A549 (cell line): ENCODE measurements around the gene PRTFDC1. TPM values are rescaled to one million over a fixed set of nuclear protein-coding genes. Genes with fewer than 3 reads are reported as not detected.

Experiments
- ATAC-seq, 2 experiments: fragments of 200-7000 bp in 1 of 2; fragments of >200 bp in 1 of 2; cut with Nextera tagmentation in 1 of 2; cut with Tn5 transposase in 1 of 2; 3 replicates each; pipeline versions ENCODE4 v1.8.0 to v1.9.1; 2018 to 2020; ENCODE audit warnings: mild to moderate bottlenecking in 1 of 2, moderate library complexity in 1 of 2
- CTCF ChIA-PET: fragments of 300-600 bp; sonication (Branson Sonifier 250); formaldehyde crosslinking; extraction: SDS; loops from one replicate; lab custom pipeline; 2021; ENCODE audit warnings: antibody characterized with exemption, inconsistent platforms; lab: Yijun Ruan, JAX
- POLR2A ChIA-PET: fragments of 350-600 bp; formaldehyde crosslinking; extraction: SDS; loops from one replicate; lab custom pipeline; 2021; ENCODE audit warnings: antibody characterized with exemption, inconsistent platforms; lab: Yijun Ruan, JAX
- DNase-seq, 2 experiments: peaks; one replicate each; pipeline versions ENCODE4 v3.0.0 to v3.0.0-alpha.2; 2011 to 2016; ENCODE audit warnings: low read depth in 1 of 2, low spot score in 1 of 2
- FAIRE-seq: peaks from 2 replicates; lab custom pipeline; 2011; peaks lifted over from hg19 to GRCh38; lab: Jason Lieb, UNC
- H3K27ac ChIP-seq, 2 experiments: fragments of >200 bp; sonication (Bioruptor Twin); formaldehyde crosslinking; 3 replicates each; pipeline ENCODE4 v1.5.1; 2016 to 2017
- H3K4me1 ChIP-seq: fragments of >200 bp; sonication (Bioruptor Twin); formaldehyde crosslinking; 3 replicates; pipeline ENCODE4 v1.6.1; 2016
- H3K4me2 ChIP-seq: fragments of >200 bp; sonication (Bioruptor Twin); formaldehyde crosslinking; 3 replicates; pipeline ENCODE4 v1.6.1; 2016
- H3K4me3 ChIP-seq: fragments of >200 bp; sonication (Bioruptor Twin); formaldehyde crosslinking; 3 replicates; pipeline ENCODE4 v1.5.1; 2016
- H3K9me3 ChIP-seq: fragments of >200 bp; sonication (Bioruptor Twin); formaldehyde crosslinking; 3 replicates; pipeline ENCODE4 v1.6.1; 2016
- BHLHE40 ChIP-seq: IDR thresholded peaks from 2 replicates; pipeline ENCODE4 v1.6.1; 2012; ENCODE audit warnings: low read depth, low read length, inconsistent platforms
- CBX2 ChIP-seq: fragments of 200-600 bp; sonication (generic); IDR thresholded peaks from 2 replicates; pipeline ENCODE4 v1.6.1; 2016; ENCODE audit warnings: low read depth, mild to moderate bottlenecking, borderline replicate concordance
- CBX8 ChIP-seq: fragments of 200-600 bp; sonication (generic); IDR thresholded peaks from 2 replicates; pipeline ENCODE4 v1.6.1; 2016
- CEBPB ChIP-seq, 2 experiments: fragments of >200 bp in 1 of 2; sonication (Bioruptor Twin) in 1 of 2; formaldehyde crosslinking in 1 of 2; IDR thresholded peaks; 2 replicates each; pipeline ENCODE4 v1.6.1; 2012 to 2016
- CHD2 ChIP-seq: fragments of 150-350 bp; IDR thresholded peaks from 2 replicates; pipeline ENCODE4 v1.6.1; 2014; ENCODE audit warnings: low read length; ENCODE audit not compliant: partially characterized antibody
- EHF ChIP-seq: fragments of 250-450 bp; sonication (Bioruptor Pico); IDR thresholded peaks from 2 replicates; pipeline ENCODE4 v1.5.0; 2020; ENCODE audit warnings: mild to moderate bottlenecking
- EP300 ChIP-seq, 2 experiments: fragments of >200 bp; sonication (Bioruptor Twin); formaldehyde crosslinking; IDR thresholded peaks; 2 replicates in 1 of 2; 3 replicates in 1 of 2; pipeline ENCODE4 v1.6.1; 2016 to 2017
- FOSL2 ChIP-seq, 2 experiments: fragments of 450-650 bp in 1 of 2; fragments of >200 bp in 1 of 2; sonication (Bioruptor Twin) in 1 of 2; formaldehyde crosslinking; IDR thresholded peaks; 2 replicates each; pipeline versions ENCODE4 v1.5.0 to v1.6.1; 2016 to 2020; ENCODE audit warnings: mild to moderate bottlenecking in 1 of 2, moderate library complexity in 1 of 2
- GATA3 ChIP-seq: IDR thresholded peaks from 2 replicates; pipeline ENCODE4 v1.6.1; 2012; ENCODE audit warnings: borderline replicate concordance
- HDAC2 ChIP-seq: fragments of 200-600 bp; sonication (generic); IDR thresholded peaks from 2 replicates; pipeline ENCODE4 v1.6.1; 2016
- HEYL ChIP-seq: fragments of 250-450 bp; sonication (Bioruptor Pico); IDR thresholded peaks from 2 replicates; pipeline ENCODE4 v1.8.0; 2021; ENCODE audit warnings: mild to moderate bottlenecking, moderate library complexity
- HOXA7 ChIP-seq: fragments of 250-450 bp; sonication (Bioruptor Pico); IDR thresholded peaks from 2 replicates; pipeline ENCODE4 v1.5.0; 2020; ENCODE audit warnings: mild to moderate bottlenecking, moderate library complexity
- JUNB ChIP-seq: fragments of >200 bp; sonication (Bioruptor Twin); formaldehyde crosslinking; IDR thresholded peaks from 2 replicates; pipeline ENCODE4 v1.6.1; 2016
- MAFK ChIP-seq: fragments of 450-650 bp; IDR thresholded peaks from 2 replicates; pipeline ENCODE4 v1.6.1; 2014; ENCODE audit not compliant: partially characterized antibody
- MAZ ChIP-seq: fragments of 150-350 bp; IDR thresholded peaks from 2 replicates; pipeline ENCODE4 v1.6.1; 2014; ENCODE audit warnings: antibody characterized with exemption, low read depth, low read length, borderline replicate concordance
- NR3C1 ChIP-seq: fragments of >200 bp; sonication (Bioruptor Twin); formaldehyde crosslinking; IDR thresholded peaks from 3 replicates; pipeline ENCODE4 v1.6.1; 2017
- PBX3 ChIP-seq: IDR thresholded peaks from 2 replicates; pipeline ENCODE4 v1.6.1; 2012
- POLR2A ChIP-seq: IDR thresholded peaks from 2 replicates; pipeline ENCODE4 v1.6.1; 2012; ENCODE audit warnings: mild to moderate bottlenecking, low read length
- RAD21 ChIP-seq, 2 experiments: fragments of >200 bp in 1 of 2; sonication (Bioruptor Twin) in 1 of 2; formaldehyde crosslinking in 1 of 2; IDR thresholded peaks in 1 of 2; conservative IDR thresholded peaks in 1 of 2; 2 replicates in 1 of 2; 3 replicates in 1 of 2; pipeline ENCODE4 v1.6.1; 2012 to 2018; ENCODE audit warnings: inconsistent platforms in 1 of 2
- RARB ChIP-seq: fragments of 250-450 bp; sonication (Bioruptor Pico); IDR thresholded peaks from 2 replicates; pipeline ENCODE4 v1.8.0; 2021; ENCODE audit warnings: mild to moderate bottlenecking, moderate library complexity
- RFX5 ChIP-seq: fragments of 450-650 bp; IDR thresholded peaks from 2 replicates; pipeline ENCODE4 v1.7.1; 2014; ENCODE audit warnings: antibody characterized with exemption, mild to moderate bottlenecking, moderate library complexity
- SREBF2 ChIP-seq: fragments of 450-650 bp; IDR thresholded peaks from 2 replicates; pipeline ENCODE4 v1.6.1; 2014; ENCODE audit warnings: mild to moderate bottlenecking, moderate library complexity
- TFCP2L1 ChIP-seq: fragments of 250-450 bp; sonication (Bioruptor Pico); IDR thresholded peaks from 2 replicates; pipeline ENCODE4 v1.5.0; 2021; ENCODE audit warnings: mild to moderate bottlenecking
- ZC3H11A ChIP-seq: fragments of 450-650 bp; IDR thresholded peaks from 2 replicates; pipeline ENCODE4 v1.6.1; 2014; ENCODE audit warnings: antibody characterized with exemption, mild to moderate bottlenecking
- WGBS: methylation state at CpG from one replicate; pipeline ENCODE4 v1.1.6; 2017; ENCODE audit errors: missing lambda C conversion rate; 5-methylcytosine and 5-hydroxymethylcytosine counted together
- polyA plus RNA-seq, 4 experiments: library from polyadenylated mRNA; depleted of rRNA in 3 of 4; stranded (reverse); fragments of >200 nt; fragmentation: RNase III in 1 of 4; extraction: RNeasy Plus Mini Kit Qiagen cat#74134 plus additional on column Dnase treatment in 1 of 4; gene quantifications; 2 replicates in 3 of 4; 3 replicates in 1 of 4; pipeline ENCODE4 v1.2.3, GENCODE V29; 2011 to 2017
- TF ChIP-seq, protein P1 (sequence below): IDR thresholded peaks from 2 replicates; pipeline ENCODE4 v1.6.1; 2012
- TF ChIP-seq, protein P2 (sequence below): IDR thresholded peaks from 2 replicates; pipeline ENCODE4 v1.6.1; 2012; ENCODE audit warnings: low read depth, borderline replicate concordance

PRTFDC1 gene
- polyA plus RNA-seq, 2 of the 4 experiments (the other 2 are of a cell fraction): 35.6 to 39.2 TPM

GRCh38 chr10:24963521-24964041 is 11.2 kb upstream of the PRTFDC1 start:
- DNase-seq: no peak
- POLR2A ChIA-PET: interaction anchor here (1.2 to 1.6 kb wide), 3 partner anchors 10 to 239 kb away, joined by 3 to 5 read pairs (median 3); partner anchors contain the start of gene PRTFDC1
- no peak overlapping the region for H3K4me3 ChIP-seq
- no peaks in the 10 kb centered on the region for H3K9me3 ChIP-seq
- 64% methylated on average over 5 of the region's 5 CpGs for WGBS
- H3K4me1 ChIP-seq: peaks cover 43% of the 10 kb centered on the region
- FAIRE-seq: no peak
- TF ChIP-seq, protein P1, sequence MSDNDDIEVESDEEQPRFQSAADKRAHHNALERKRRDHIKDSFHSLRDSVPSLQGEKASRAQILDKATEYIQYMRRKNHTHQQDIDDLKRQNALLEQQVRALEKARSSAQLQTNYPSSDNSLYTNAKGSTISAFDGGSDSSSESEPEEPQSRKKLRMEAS: no peak
- TF ChIP-seq SREBF2: no peak
- no peak for TF ChIP-seq TFCP2L1 (CRISPR knock-in tag)
- no peak for TF ChIP-seq BHLHE40
- no peak for TF ChIP-seq HEYL (CRISPR knock-in tag)
- TF ChIP-seq CBX2: no peak
- no peak for TF ChIP-seq CEBPB (IDR thresholded peaks at IDR 0.05)
- TF ChIP-seq, protein P2, sequence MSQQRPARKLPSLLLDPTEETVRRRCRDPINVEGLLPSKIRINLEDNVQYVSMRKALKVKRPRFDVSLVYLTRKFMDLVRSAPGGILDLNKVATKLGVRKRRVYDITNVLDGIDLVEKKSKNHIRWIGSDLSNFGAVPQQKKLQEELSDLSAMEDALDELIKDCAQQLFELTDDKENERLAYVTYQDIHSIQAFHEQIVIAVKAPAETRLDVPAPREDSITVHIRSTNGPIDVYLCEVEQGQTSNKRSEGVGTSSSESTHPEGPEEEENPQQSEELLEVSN: no peak
- no peak for TF ChIP-seq MAZ
- TF ChIP-seq MAFK: no peak
- no peak for TF ChIP-seq CHD2
- no peak for TF ChIP-seq HOXA7
- no peak for TF ChIP-seq HDAC2
- TF ChIP-seq, all 56 proteins: peak for 0
- H3K27ac ChIP-seq: peak overlapping the region in 1 of 2 experiments; percentile 63; a peak in 3 of 6 replicates
- ATAC-seq: no peak
- CTCF ChIA-PET: interaction anchor here (0.9 to 2.5 kb wide), 8 partner anchors 19 to 346 kb away, joined by 3 to 6 read pairs (median 4); no protein-coding TSS in a partner anchor
- peak overlapping the region; percentile 56 for H3K4me2 ChIP-seq

GRCh38 chr10:24962995-24963394 is 10.6 kb upstream of the PRTFDC1 start:
- peak; percentile 78 for FAIRE-seq
- ChIA-PET CTCF (interaction anchor here (0.6 to 2.5 kb wide), 6 partner anchors 12 to 346 kb away, joined by 3 to 6 read pairs (median 4); no protein-coding TSS in a partner anchor), POLR2A (interaction anchor here (1.2 to 1.4 kb wide), 2 partner anchors 11 to 238 kb away, joined by 3 to 5 read pairs; partner anchors contain the start of gene PRTFDC1)
- peaks cover 47% of the 10 kb centered on the region for H3K4me1 ChIP-seq
- TF ChIP-seq HOXA7 (no peak), HEYL (CRISPR knock-in tag) (no peak), NR3C1 (no peak), RAD21 (conservative IDR thresholded peaks at IDR 0.05 in 1 of 2, IDR thresholded peaks at IDR 0.05 in 1 of 2) (no peak), EHF (no peak), RFX5 (no peak), FOSL2 (IDR thresholded peaks at IDR 0.05) (0 out of 2 replicates have a peak, but pooled peaks have one; percentile 36), FOSL2 (CRISPR knock-in tag; IDR thresholded peaks at IDR 0.05) (peak; percentile 55), CEBPB (IDR thresholded peaks at IDR 0.05) (peak in 1 of 2 experiments; percentile 28; a peak in 1 of 4 replicates), CBX8 (no peak), RARB (no peak), EP300 (IDR thresholded peaks at IDR 0.05) (peak in 1 of 2 experiments; percentile 35; a peak in 1 of 5 replicates), JUNB (peak; percentile 69), CBX2 (no peak), POLR2A (no peak)
- H3K9me3 ChIP-seq: no peaks in the 10 kb centered on the region
- ATAC-seq: peak; percentile 67; a peak in 4 of 6 replicates
- WGBS: 6% methylated on average over 3 of the region's 3 CpGs
- DNase-seq: peak in 1 of 2 experiments; percentile 37
- H3K4me2 ChIP-seq: peak overlapping the region; percentile 56
- no peak overlapping the region for H3K4me3 ChIP-seq
- peak overlapping the region; percentile 36 to 47; a peak in 5 of 6 replicates for H3K27ac ChIP-seq

- CTCF ChIA-PET: interaction anchor here (0.7 to 2.5 kb wide), 2 partner anchors 25 to 29 kb away, joined by 3 to 6 read pairs; no protein-coding TSS in a partner anchor
- H3K27ac ChIP-seq: peak overlapping the region in 1 of 2 experiments; percentile 58; a peak in 3 of 6 replicates
- TF ChIP-seq PBX3 (no peak), CBX2 (no peak), GATA3 (no peak), BHLHE40 (no peak), RARB (no peak), ZC3H11A (no peak)
- TF ChIP-seq, all 56 proteins: peak for 0
- Histone ChIP-seq H3K4me1 (peaks cover 61% of the 10 kb centered on the region), H3K4me2 (no peak overlapping the region), H3K9me3 (no peaks in the 10 kb centered on the region), H3K4me3 (no peak overlapping the region)
- DNase-seq: no peak
- 84% methylated on average over 4 of the region's 4 CpGs for WGBS
- ATAC-seq: no peak
- POLR2A ChIA-PET: no interaction called here
- FAIRE-seq: no peak
These were observed 9.2 kb upstream of the PRTFDC1 start for GRCh38 chr10:24961582-24961981.
